Sigmoid colon (tissue), 7 donors: ENCODE results near the gene MCF2L. TPM values are rescaled to one million over a fixed set of nuclear protein-coding genes. Genes with fewer than 3 reads are reported as not detected.

ENCODE experiments used
- DNase-seq: peaks from one replicate; pipeline ENCODE4 v3.0.0-alpha.2; 2019
- H3K27ac ChIP-seq, 4 donors: fragments of 200-600 bp; sonication (generic); one replicate each; pipeline ENCODE4 v1.5.1; 2016 to 2019; ENCODE audit warnings: mild to moderate bottlenecking in 1 of 4
- H3K27me3 ChIP-seq, 3 donors: fragments of 200-600 bp; sonication (generic); one replicate each; pipeline ENCODE4 v1.5.1; 2019; ENCODE audit warnings: mild to moderate bottlenecking in 1 of 3
- H3K36me3 ChIP-seq, 4 donors: fragments of 200-600 bp; sonication (generic); one replicate each; pipeline ENCODE4 v1.5.1; 2016 to 2019
- H3K4me1 ChIP-seq, 4 donors: fragments of 200-600 bp; sonication (generic); one replicate each; pipeline ENCODE4 v1.5.1; 2017 to 2019
- H3K4me3 ChIP-seq, 4 donors: fragments of 200-600 bp; sonication (generic); one replicate each; pipeline ENCODE4 v1.5.1; 2017 to 2019; ENCODE audit warnings: mild to moderate bottlenecking in 2 of 4, moderate library complexity in 1 of 4
- H3K9me3 ChIP-seq, 4 donors: fragments of 200-600 bp in 3 of 4; sonication (generic) in 3 of 4; one replicate each; pipeline versions ENCODE4 v1.5.1 to v1.6.1; 2013 to 2019
- EP300 ChIP-seq, 4 donors: sonication (generic); formaldehyde crosslinking; IDR thresholded peaks; one replicate each; pipeline ENCODE4 v1.6.1; 2017; ENCODE audit warnings: antibody characterized with exemption in 4 of 4
- POLR2A ChIP-seq, 2 donors: fragments of 450-650 bp; IDR thresholded peaks; one replicate each; pipeline ENCODE4 v1.6.1; 2016; ENCODE audit warnings: antibody characterized with exemption in 2 of 2, mild to moderate bottlenecking in 2 of 2, moderate library complexity in 2 of 2
- POLR2AphosphoS5 ChIP-seq, 4 donors: sonication (generic); formaldehyde crosslinking; IDR thresholded peaks; one replicate each; pipeline ENCODE4 v1.6.1; 2017; ENCODE audit warnings: antibody characterized with exemption in 4 of 4
- WGBS, 2 donors: extraction: QIAGEN DNeasy Blood & Tissue Kit; methylation state at CpG; one replicate each; pipeline ENCODE4 v1.1.7; 2013; 5-methylcytosine and 5-hydroxymethylcytosine counted together
- intact Hi-C: fragments of 100-400 bp; cut with DNase I; formaldehyde crosslinking; loops from one replicate; pipeline ENCODE4 v1.15.1; 2023
- polyA plus RNA-seq, 3 donors: library from polyadenylated mRNA; stranded (reverse); fragments of 200-250 nt; gene quantifications; one replicate each; pipeline ENCODE4 v1.2.3, GENCODE V29; 2013
- total RNA-seq, 4 donors: library from RNA; depleted of rRNA; stranded (reverse); fragments of >200 nt; gene quantifications; one replicate each; pipeline ENCODE4 v1.1.0, GENCODE V29; 2016
- TF ChIP-seq, protein P1 (sequence below), 4 experiments: fragments of 450-650 bp in 3 of 4; fragments of 200-600 bp in 1 of 4; IDR thresholded peaks; one replicate each; pipeline ENCODE4 v1.5.1; 2016 to 2019; ENCODE audit warnings: antibody characterized with exemption in 4 of 4, mild to moderate bottlenecking in 3 of 4, moderate library complexity in 2 of 4
- donor health status: healthy with polysubstance abuse.
- donor health status: Bipolar disorder and iron deficiency.
- donor health status: healthy.

The MCF2L gene
- total and polyA plus RNA-seq, 7 donors = 7.5 to 59.9 (median 20.2) TPM

DNA sequence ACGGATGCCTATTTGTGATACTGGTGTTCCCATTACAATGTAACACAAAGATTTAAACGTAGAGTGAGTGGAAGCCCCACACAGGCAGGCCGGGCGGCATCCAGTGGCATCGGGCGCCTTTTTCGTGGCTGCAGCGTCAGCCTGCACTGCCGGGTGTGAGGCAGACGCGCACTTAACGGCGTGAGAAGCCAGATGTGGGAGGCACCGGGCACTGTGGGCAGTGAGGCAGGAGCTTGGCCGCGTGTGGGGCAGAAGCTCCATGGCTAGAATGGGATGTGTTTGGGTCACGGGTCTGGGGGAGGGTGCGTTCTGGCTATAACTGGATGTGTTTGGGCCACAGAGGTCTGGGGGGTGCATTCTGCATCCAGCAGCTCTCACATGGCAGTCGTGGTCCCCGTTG lies 73.4 kb downstream of the MCF2L start:
- intact Hi-C loops = no loop called here
- no peak overlapping the region for H3K27ac ChIP-seq
- H3K4me1 ChIP-seq = no peaks in the 10 kb centered on the region
- H3K9me3 ChIP-seq = no peaks in the 10 kb centered on the region
- TF ChIP-seq, protein P1, sequence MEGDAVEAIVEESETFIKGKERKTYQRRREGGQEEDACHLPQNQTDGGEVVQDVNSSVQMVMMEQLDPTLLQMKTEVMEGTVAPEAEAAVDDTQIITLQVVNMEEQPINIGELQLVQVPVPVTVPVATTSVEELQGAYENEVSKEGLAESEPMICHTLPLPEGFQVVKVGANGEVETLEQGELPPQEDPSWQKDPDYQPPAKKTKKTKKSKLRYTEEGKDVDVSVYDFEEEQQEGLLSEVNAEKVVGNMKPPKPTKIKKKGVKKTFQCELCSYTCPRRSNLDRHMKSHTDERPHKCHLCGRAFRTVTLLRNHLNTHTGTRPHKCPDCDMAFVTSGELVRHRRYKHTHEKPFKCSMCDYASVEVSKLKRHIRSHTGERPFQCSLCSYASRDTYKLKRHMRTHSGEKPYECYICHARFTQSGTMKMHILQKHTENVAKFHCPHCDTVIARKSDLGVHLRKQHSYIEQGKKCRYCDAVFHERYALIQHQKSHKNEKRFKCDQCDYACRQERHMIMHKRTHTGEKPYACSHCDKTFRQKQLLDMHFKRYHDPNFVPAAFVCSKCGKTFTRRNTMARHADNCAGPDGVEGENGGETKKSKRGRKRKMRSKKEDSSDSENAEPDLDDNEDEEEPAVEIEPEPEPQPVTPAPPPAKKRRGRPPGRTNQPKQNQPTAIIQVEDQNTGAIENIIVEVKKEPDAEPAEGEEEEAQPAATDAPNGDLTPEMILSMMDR (IDR thresholded peaks at IDR 0.05) = no peak
- no peak for TF ChIP-seq EP300 (IDR thresholded peaks at IDR 0.05)
- TF ChIP-seq POLR2AphosphoS5 (IDR thresholded peaks at IDR 0.05) = no peak
- no peak for TF ChIP-seq POLR2A (IDR thresholded peaks at IDR 0.05)
- H3K36me3 ChIP-seq = no peaks in the 10 kb centered on the region
- H3K4me3 ChIP-seq = no peak overlapping the region
- DNase-seq = no peak
- peaks cover 0 to 34% (median 0%) of the 10 kb centered on the region in 3 donors for H3K27me3 ChIP-seq
- 95% methylated on average over 20 of the region's 20 CpGs for WGBS, 2 donors

DNA sequence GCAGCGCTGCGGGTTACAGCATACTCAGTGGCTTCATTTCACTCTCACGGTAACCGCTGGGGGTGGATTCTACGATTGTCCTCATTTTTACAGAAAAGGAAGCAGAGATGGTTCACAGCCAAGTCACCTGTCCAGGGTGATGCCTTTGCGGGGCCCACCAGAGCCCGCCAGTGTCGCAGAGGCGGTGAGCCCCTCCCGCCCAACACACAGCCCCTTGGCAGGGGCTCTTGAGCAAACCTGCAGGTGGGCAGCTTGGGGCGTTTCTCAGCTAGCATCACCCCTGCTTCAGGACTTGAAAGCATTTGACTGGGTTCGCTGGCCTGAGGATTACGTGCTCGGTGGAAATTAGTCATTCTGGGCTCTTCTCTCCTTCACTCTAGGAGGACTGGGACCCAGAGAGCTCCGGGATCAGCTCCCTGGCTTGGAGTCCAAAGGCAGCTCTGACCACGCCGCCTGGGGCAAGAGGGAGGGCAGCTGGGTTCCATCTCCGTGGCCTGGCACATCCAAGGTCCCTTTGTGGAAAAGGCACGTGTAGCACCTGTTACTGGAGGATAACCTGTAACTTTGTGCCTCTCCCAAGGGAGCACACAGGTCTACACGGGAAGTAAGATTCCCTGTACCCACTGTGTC lies 74.1 kb downstream of the MCF2L start:
- H3K36me3 ChIP-seq = no peaks in the 10 kb centered on the region
- intact Hi-C loops = no loop called here
- H3K27ac ChIP-seq = no peak overlapping the region
- no peaks in the 10 kb centered on the region for H3K4me1 ChIP-seq
- peaks cover 0 to 34% (median 0%) of the 10 kb centered on the region in 3 donors for H3K27me3 ChIP-seq
- no peaks in the 10 kb centered on the region for H3K9me3 ChIP-seq
- 91 to 92% methylated on average over 20 of the region's 20 CpGs for WGBS, 2 donors
- no peak for TF ChIP-seq EP300 (IDR thresholded peaks at IDR 0.05)
- no peak for TF ChIP-seq POLR2AphosphoS5 (IDR thresholded peaks at IDR 0.05)
- TF ChIP-seq, protein P1 (IDR thresholded peaks at IDR 0.05) = no peak
- TF ChIP-seq POLR2A (IDR thresholded peaks at IDR 0.05) = no peak
- DNase-seq = no peak
- no peak overlapping the region for H3K4me3 ChIP-seq

DNA sequence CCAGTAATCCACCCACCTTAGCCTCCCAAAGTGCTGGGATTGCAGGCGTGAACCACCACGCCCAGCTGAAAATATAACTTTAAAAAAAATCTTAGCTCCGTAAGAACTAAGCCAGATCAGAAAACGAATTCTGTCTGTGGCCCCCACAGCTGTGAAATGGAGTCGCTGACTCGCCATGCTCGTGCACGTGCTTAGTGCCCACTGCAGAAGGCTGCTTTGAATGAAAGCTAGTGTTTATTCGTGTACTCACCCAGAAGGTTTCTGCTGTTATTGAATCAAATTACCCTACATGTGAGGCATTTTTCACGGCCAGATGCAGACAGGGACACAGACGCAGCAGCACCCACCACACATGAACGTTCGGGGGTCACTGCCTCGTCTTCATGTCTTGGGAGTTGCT lies 74.9 kb downstream of the MCF2L start:
- 87 to 89% methylated on average over 14 of the region's 14 CpGs for WGBS, 2 donors
- no peak overlapping the region for H3K4me3 ChIP-seq
- H3K27ac ChIP-seq = no peak overlapping the region
- TF ChIP-seq EP300 (IDR thresholded peaks at IDR 0.05) (no peak), POLR2A (IDR thresholded peaks at IDR 0.05) (no peak), POLR2AphosphoS5 (IDR thresholded peaks at IDR 0.05) (no peak)
- TF ChIP-seq, protein P1 (IDR thresholded peaks at IDR 0.05) = no peak
- H3K4me1 ChIP-seq = peaks cover 0 to under 1% (median 0%) of the 10 kb centered on the region in 4 donors
- H3K36me3 ChIP-seq = no peaks in the 10 kb centered on the region
- H3K9me3 ChIP-seq = no peaks in the 10 kb centered on the region
- peaks cover 0 to 37% (median 0%) of the 10 kb centered on the region in 3 donors for H3K27me3 ChIP-seq
- no peak for DNase-seq
- intact Hi-C loops = no loop called here

DNA sequence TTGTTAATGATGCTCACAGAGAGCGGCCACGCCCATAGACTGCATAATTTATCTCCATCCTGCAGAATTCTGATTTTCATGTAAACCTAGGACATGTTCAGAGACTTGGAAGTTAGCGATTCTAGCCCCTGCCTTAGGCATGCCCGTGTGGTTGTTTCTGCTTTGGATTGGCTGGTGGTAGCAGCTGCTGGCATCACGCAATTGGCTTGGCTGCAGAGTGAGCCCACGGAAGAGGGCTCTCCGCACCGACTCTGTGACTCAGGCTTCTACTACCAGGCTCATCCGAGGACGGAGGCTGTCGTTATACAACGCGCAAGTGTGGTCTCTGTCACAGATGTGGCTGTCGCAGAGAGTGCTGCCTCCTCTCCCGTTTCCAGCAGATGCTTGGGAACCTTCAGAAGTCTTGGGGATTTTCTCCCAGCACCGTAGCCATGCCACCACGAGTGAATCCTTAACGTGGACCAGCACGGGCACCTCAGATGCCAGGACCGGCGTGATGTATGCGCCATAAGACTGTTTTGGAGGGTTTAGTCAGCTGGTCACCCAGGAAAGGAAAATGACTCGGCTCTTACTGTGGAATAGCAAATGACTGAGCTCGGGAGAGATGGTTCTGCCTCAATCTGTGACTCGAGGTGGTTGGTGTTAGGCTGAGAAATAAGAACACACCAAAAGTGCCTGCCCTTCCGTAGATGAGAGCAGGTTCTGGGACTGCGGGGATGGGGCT lies 75.5 kb downstream of the MCF2L start:
- Histone ChIP-seq H3K4me3 (no peak overlapping the region), H3K27me3 (peaks cover 0 to 43% (median 0%) of the 10 kb centered on the region in 3 donors), H3K9me3 (no peaks in the 10 kb centered on the region), H3K36me3 (no peaks in the 10 kb centered on the region), H3K27ac (no peak overlapping the region), H3K4me1 (peaks cover 0 to 7% (median 4%) of the 10 kb centered on the region in 4 donors)
- WGBS, 2 donors = 88 to 89% methylated on average over 27 of the region's 27 CpGs
- no peak for DNase-seq
- intact Hi-C loops = no loop called here
- TF ChIP-seq EP300 (IDR thresholded peaks at IDR 0.05) (no peak), POLR2A (IDR thresholded peaks at IDR 0.05) (no peak), POLR2AphosphoS5 (IDR thresholded peaks at IDR 0.05) (no peak)
- TF ChIP-seq, protein P1 (IDR thresholded peaks at IDR 0.05) = no peak
